ENCODE measurements around the gene CEP112. TPM values are rescaled to one million over a fixed set of nuclear protein-coding genes. Genes with fewer than 3 reads are reported as not detected.

The CEP112 gene
- total and polyA plus RNA-seq, 2 of the 8 experiments (the other 6 are each of a cell fraction or from before 2014, with no cell fraction given), result 0.62 to 3.1 TPM

- TF ChIP-seq CHD7 (IDR thresholded peaks at IDR 0.05; ENCODE audit: insufficient replicate concordance, low read length), result no peak
- no peak for TF ChIP-seq KDM1A (IDR thresholded peaks at IDR 0.05; ENCODE audit: borderline replicate concordance, low read length)
- no peak for TF ChIP-seq EP300 (IDR thresholded peaks at IDR 0.05; ENCODE audit: borderline replicate concordance in 1 of 2, low read depth in 2 of 2, low read length in 2 of 2)
- TF ChIP-seq MAFK (IDR thresholded peaks at IDR 0.05; ENCODE audit: low read depth, low read length), result no peak
- no peak for TF ChIP-seq RNF2 (IDR thresholded peaks at IDR 0.05; ENCODE audit: borderline replicate concordance, low read depth, low read length, missing control alignments, poor library complexity, severe bottlenecking)
- no peak for TF ChIP-seq POLR2AphosphoS5 (IDR thresholded peaks at IDR 0.05; ENCODE audit: low read depth, low read length)
- no peak for TF ChIP-seq CBX5 (IDR thresholded peaks at IDR 0.05; ENCODE audit: low read depth, low read length)
- no peak for TF ChIP-seq POU5F1 (IDR thresholded peaks at IDR 0.05; ENCODE audit: low read depth, low read length)
- TF ChIP-seq TAF1 (IDR thresholded peaks at IDR 0.05; ENCODE audit: low read depth, low read length), result no peak
- no peak for TF ChIP-seq RFX5 (IDR thresholded peaks at IDR 0.05; ENCODE audit: borderline replicate concordance, low read depth, low read length)
These were observed 527.7 kb downstream of the CEP112 start (continued) for GRCh38 chr17:65664266-65664665.

Measured in H1 (cell line).